Stimulated activated naive B cell treated with anti-CD40 and anti-IgM and Interleukin-4, amounts not matched to agents 10 μg/mL and 1 μg/mL and 100 μg/mL, for 72 hours (primary cell): ENCODE measurements around the gene C5orf47.
"Not testable (repeated sequence)": the region's sequence is repeated elsewhere in the genome, so short reads cannot be mapped to it uniquely, and the experiment has no call there.

Source experiments
- ATAC-seq, 2 donors: fragments of 150-1000 bp; cut with Tn5 transposase; replicated peaks; 2 replicates each; pipeline ENCODE4 v1.10.0; 2021; ENCODE audit warnings: moderate library complexity in 1 of 2
- DNase-seq: peaks from one replicate; pipeline ENCODE4 v3.0.0; 2021
- H3K27ac Mint-ChIP-seq: one replicate; pipeline ENCODE4 v1.8.0; 2022; ENCODE audit warnings: mild to moderate bottlenecking, mixed read lengths
- H3K27me3 Mint-ChIP-seq, 2 donors: one replicate each; pipeline ENCODE4 v1.8.0; 2022; ENCODE audit warnings: mixed read lengths in 2 of 2
- H3K36me3 Mint-ChIP-seq, 2 donors: one replicate each; pipeline ENCODE4 v1.8.0; 2022; ENCODE audit warnings: mixed read lengths in 2 of 2, mild to moderate bottlenecking in 1 of 2
- H3K4me1 Mint-ChIP-seq, 2 donors: one replicate each; pipeline ENCODE4 v1.8.0; 2022; ENCODE audit warnings: mixed read lengths in 2 of 2, mild to moderate bottlenecking in 1 of 2
- H3K4me3 Mint-ChIP-seq, 2 donors: one replicate each; pipeline ENCODE4 v1.8.0; 2022; ENCODE audit warnings: mild to moderate bottlenecking in 2 of 2, mixed read lengths in 2 of 2, moderate library complexity in 1 of 2
- H3K9me3 Mint-ChIP-seq, 2 donors: one replicate each; pipeline ENCODE4 v1.8.0; 2022; ENCODE audit warnings: mixed read lengths in 2 of 2, mild to moderate bottlenecking in 1 of 2

Gene C5orf47

DNA sequence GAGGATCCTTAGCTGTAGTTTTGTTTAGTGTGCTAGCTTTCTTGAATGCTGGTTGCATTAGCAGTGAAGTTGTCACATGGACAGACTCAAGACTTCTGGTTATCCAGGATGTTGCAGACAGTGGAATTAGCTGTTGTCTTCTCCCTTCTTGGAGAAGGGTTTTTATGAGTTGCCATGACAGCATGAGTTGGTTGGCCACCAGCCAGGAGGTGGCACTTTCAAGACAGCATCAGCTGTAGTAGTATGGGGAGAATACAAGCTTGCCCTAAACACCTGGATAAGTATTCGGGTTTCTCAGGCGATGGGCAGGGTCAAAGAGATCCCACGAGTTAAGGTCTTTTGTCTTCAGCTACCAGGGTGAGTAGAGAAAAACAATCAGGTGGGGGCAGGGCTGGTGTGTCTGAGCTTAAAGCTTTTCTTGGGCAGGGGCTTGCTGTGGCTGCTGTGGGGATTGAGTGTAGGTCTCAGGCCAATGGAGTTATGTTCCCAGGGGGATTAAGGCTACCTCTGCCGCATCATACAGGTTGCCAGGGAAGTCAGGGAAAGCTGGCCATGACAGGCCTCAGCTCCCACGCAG, 7.7 kb upstream of the C5orf47 start:
- Mint-ChIP-seq H3K27ac (no peak overlapping the region), H3K4me1 (no peaks in the 10 kb centered on the region), H3K36me3 (peaks cover 0 to 2% of the 10 kb centered on the region in 2 donors), H3K9me3 (peaks cover 11 to 12% of the 10 kb centered on the region in 2 donors), H3K4me3 (no peak overlapping the region), H3K27me3 (peaks cover 67 to 78% of the 10 kb centered on the region in 2 donors)
- DNase-seq (no peak), ATAC-seq (no peak)

DNA sequence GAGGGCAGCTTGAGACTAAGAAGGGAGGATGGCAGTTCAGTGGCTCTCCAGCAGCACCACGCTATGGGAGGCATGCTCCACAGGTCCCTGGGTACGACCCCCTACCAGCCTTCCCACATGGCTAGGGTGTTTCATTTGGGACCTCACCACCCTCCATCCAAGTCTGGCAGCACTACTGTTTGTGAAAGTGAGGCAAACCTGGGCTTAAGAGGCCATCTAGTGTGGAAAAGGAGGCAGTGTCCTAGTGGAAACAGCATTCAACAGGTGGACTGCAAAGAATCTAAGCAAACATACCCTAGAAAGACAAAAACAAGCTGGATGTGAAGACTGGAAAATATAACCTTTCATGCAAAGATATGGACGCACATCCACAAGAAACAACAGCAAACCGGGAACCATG, 4.8 kb upstream of the C5orf47 start:
- H3K27ac Mint-ChIP-seq = no peak overlapping the region
- no peak for ATAC-seq
- H3K36me3 Mint-ChIP-seq = peaks cover 0 to 2% of the 10 kb centered on the region in 2 donors
- peaks cover 51 to 54% of the 10 kb centered on the region in 2 donors for H3K27me3 Mint-ChIP-seq
- peaks cover 12% of the 10 kb centered on the region in 2 donors for H3K9me3 Mint-ChIP-seq
- H3K4me1 Mint-ChIP-seq = no peaks in the 10 kb centered on the region
- no peak for DNase-seq
- no peak overlapping the region for H3K4me3 Mint-ChIP-seq

DNA sequence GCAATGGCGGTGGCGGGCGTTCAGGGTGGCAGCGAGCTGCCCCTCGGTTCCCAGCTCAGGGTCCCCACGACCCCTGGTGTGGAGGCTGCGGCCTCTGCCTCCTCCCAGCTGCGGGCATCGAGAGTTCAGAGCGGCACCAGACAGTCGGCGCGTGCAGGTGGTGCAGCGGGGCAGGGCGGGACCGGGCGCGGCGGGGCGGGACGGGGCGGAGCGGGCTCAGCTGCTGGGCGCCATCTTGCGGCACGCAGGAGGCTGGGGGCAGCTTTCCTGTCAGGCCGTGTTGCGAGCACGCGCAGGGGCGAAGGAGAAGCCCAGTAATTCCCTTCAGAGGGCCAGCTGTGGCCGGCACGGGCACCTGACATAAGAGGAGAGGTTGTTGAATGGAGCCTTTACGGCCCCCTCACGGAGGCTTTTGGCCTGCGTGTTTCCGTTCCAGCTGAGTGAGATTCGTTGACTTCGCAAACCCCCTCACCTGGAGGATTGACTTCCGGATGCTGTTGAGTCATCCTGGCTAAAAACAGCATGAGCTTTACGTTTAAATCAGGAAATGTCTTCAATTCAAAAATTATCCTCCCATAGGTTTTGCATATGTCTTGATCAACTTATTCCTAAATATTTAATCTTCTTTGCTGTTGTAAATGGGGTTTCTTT, 587 bp downstream of the C5orf47 start:
- H3K27ac Mint-ChIP-seq = no peak overlapping the region
- H3K4me3 Mint-ChIP-seq = no peak overlapping the region
- H3K9me3 Mint-ChIP-seq = peaks cover 5 to 8% of the 10 kb centered on the region in 2 donors
- no peaks in the 10 kb centered on the region for H3K4me1 Mint-ChIP-seq
- H3K36me3 Mint-ChIP-seq = no peaks in the 10 kb centered on the region
- peaks cover 16 to 20% of the 10 kb centered on the region in 2 donors for H3K27me3 Mint-ChIP-seq
- no peak for ATAC-seq
- DNase-seq = no peak

DNA sequence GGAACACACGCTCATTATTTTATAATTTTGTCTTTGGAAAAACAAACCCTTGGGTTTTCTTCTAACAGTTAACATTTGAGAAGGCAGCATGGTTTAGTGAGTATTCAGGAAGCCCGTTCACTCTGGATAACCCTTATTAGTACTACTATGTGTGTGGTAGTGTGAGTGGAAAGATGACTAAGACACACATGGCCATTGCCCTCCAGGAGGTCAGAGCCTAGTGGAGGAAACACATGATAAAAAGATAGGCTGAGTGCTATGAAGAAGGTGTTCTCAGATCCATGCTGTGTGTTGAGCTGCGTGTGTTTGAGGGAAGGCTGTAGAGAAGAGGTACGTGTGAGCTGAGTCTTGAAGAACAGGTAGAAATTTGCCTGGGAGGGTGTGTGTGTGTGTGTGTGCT, 8.4 kb downstream of the C5orf47 start:
- DNase-seq = no peak
- H3K27me3 Mint-ChIP-seq = peaks cover 29 to 37% of the 10 kb centered on the region in 2 donors
- H3K4me1 Mint-ChIP-seq = no peaks in the 10 kb centered on the region
- no peak overlapping the region for H3K4me3 Mint-ChIP-seq
- H3K36me3 Mint-ChIP-seq = no peaks in the 10 kb centered on the region
- H3K9me3 Mint-ChIP-seq = no peaks in the 10 kb centered on the region
- no peak overlapping the region for H3K27ac Mint-ChIP-seq
- no peak for ATAC-seq

DNA sequence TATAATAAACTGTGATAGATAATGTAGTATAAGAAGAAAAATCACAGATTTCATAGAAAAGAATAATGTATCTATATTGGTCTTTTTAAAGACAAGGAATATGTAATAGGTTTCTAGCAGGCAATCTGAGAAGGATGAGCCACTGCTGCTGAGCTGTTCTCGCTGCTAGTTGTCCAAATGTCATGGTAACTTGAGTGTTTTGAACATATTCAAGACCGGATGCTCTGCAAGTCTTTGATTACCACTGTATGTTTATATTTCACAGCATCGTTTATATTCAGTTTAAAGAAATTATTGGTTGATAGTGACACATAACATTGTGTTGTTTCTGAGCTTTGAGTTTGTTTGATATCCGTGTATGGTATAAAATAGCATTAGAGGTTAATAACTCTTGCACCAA, 9.6 kb downstream of the C5orf47 start:
- no peak overlapping the region for H3K27ac Mint-ChIP-seq
- no peaks in the 10 kb centered on the region for H3K9me3 Mint-ChIP-seq
- H3K4me3 Mint-ChIP-seq = no peak overlapping the region
- ATAC-seq = no peak
- peaks cover 35 to 42% of the 10 kb centered on the region in 2 donors for H3K27me3 Mint-ChIP-seq
- no peaks in the 10 kb centered on the region for H3K4me1 Mint-ChIP-seq
- H3K36me3 Mint-ChIP-seq = no peaks in the 10 kb centered on the region
- DNase-seq = no peak

DNA sequence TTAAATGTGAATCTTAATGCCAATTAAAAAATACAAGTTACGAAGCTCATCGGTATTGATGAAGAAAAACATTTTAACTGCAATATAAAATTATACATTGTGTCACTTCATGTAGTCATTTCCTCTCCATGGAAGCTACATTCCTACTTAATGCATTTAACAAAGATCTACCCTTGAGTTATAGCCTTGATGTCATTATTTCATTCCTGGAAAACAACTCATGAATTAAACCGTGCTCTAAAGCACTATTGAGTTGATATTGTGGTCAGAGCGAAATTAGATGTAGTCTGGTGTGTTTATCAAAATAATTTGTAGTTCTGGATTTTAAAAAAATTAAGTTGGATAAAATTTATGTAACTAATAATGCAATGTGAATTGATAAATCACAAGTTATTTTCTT, 11.1 kb downstream of the C5orf47 start:
- H3K9me3 Mint-ChIP-seq = no peaks in the 10 kb centered on the region
- DNase-seq (no peak), ATAC-seq (no peak)
- no peak overlapping the region for H3K27ac Mint-ChIP-seq
- H3K4me1 Mint-ChIP-seq = no peaks in the 10 kb centered on the region
- H3K27me3 Mint-ChIP-seq = peaks cover 30 to 39% of the 10 kb centered on the region in 2 donors
- no peaks in the 10 kb centered on the region for H3K36me3 Mint-ChIP-seq
- H3K4me3 Mint-ChIP-seq = no peak overlapping the region

DNA sequence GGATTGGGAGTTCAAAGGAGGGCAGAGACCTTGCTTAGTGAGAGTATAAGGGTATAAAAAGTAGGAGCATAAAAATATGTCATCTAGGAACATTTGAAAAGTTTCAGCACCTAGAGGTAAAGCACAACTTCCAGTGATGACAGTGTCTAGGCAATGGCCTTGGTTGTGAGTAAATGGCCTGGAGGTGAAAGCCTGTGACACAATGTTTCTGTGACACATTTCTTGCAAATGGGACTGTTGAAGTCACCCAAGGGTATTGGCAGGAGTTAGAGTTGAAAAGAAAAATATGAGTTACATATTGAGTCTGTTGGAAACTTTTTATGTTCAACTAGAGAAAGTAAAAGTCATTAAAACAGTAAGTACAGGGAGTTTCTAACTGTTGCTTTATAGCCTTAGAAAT, 14.8 kb downstream of the C5orf47 start:
- ATAC-seq = no peak
- DNase-seq = no peak

DNA sequence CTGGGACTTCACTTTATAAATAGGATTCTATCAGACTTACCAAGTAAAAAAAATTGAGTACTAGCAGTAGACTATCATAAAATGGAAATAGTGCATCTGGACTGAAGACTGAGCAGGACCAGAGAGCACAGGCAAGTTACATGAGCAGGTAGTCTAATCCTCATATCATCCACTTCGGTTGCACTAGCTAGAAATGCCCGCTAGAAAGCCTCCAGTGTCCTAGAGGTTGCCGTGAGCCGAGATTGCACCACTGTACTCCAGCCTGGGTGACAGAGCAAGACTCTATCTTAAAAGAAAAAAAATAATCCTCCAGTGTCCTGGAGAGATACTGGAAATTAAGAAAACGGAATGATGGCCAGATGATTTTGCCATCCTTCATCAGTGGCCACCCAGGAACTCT, 20.0 kb downstream of the C5orf47 start:
- no peak for ATAC-seq
- Mint-ChIP-seq H3K4me3 (no peak overlapping the region), H3K36me3 (no peaks in the 10 kb centered on the region), H3K4me1 (no peaks in the 10 kb centered on the region), H3K27me3 (peaks cover 9 to 18% of the 10 kb centered on the region in 2 donors), H3K27ac (no peak overlapping the region), H3K9me3 (no peaks in the 10 kb centered on the region)
- DNase-seq = no peak

More for the DNA sequence above, 14.8 kb downstream of the C5orf47 start:
- Mint-ChIP-seq H3K27me3 (peaks cover 19 to 26% of the 10 kb centered on the region in 2 donors), H3K27ac (no peak overlapping the region), H3K4me3 (no peak overlapping the region), H3K36me3 (no peaks in the 10 kb centered on the region), H3K4me1 (no peaks in the 10 kb centered on the region), H3K9me3 (no peaks in the 10 kb centered on the region)

DNA sequence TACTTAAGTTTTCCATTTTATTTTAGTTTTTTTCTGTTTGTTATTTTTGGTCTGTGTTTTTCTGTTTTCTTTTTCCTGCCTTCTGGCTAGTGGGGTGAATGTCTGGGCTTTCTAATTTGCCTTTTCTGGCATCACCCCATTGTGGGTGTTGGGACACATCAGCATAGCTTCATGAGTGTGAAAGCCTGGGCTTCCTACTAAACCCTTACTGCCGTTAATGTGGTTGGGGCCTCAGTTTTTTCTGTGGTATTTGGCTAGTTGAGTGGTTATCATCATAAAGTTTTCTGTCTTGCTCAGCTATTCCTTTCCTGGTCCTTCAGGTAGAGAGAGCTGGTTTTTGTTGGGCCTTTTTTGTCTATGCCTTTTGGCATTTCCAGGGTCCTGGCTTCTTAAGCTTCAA, 21.4 kb downstream of the C5orf47 start:
- peaks cover 9 to 18% of the 10 kb centered on the region in 2 donors for H3K27me3 Mint-ChIP-seq
- ATAC-seq (no peak), DNase-seq (no peak)
- H3K4me1 Mint-ChIP-seq = no peaks in the 10 kb centered on the region
- H3K9me3 Mint-ChIP-seq = no peaks in the 10 kb centered on the region
- no peak overlapping the region for H3K27ac Mint-ChIP-seq
- no peak overlapping the region for H3K4me3 Mint-ChIP-seq
- no peaks in the 10 kb centered on the region for H3K36me3 Mint-ChIP-seq

DNA sequence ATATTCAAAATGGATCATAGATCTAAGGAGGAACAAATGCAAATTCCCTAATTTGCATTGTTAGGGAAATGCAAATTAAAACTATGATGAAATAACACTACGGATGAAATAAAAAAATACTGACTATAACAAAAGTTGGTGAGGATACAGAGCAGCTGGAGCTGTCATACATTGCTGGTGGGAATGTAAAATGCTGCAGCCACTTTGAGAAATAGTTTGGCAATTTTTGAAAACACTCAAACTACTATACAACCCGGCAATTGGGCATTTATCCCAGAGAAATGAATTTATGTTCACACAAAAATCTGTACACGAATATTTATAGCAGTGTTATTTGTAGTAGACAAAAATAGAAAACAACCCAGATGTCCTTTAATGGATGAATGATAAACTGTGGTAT, 22.5 kb downstream of the C5orf47 start:
- no peak for DNase-seq
- Mint-ChIP-seq H3K27ac (no peak overlapping the region), H3K9me3 (no peaks in the 10 kb centered on the region), H3K36me3 (no peaks in the 10 kb centered on the region), H3K27me3 (peaks cover 3 to 12% of the 10 kb centered on the region in 2 donors), H3K4me3 (no peak overlapping the region), H3K4me1 (no peaks in the 10 kb centered on the region)
- no peak for ATAC-seq

DNA sequence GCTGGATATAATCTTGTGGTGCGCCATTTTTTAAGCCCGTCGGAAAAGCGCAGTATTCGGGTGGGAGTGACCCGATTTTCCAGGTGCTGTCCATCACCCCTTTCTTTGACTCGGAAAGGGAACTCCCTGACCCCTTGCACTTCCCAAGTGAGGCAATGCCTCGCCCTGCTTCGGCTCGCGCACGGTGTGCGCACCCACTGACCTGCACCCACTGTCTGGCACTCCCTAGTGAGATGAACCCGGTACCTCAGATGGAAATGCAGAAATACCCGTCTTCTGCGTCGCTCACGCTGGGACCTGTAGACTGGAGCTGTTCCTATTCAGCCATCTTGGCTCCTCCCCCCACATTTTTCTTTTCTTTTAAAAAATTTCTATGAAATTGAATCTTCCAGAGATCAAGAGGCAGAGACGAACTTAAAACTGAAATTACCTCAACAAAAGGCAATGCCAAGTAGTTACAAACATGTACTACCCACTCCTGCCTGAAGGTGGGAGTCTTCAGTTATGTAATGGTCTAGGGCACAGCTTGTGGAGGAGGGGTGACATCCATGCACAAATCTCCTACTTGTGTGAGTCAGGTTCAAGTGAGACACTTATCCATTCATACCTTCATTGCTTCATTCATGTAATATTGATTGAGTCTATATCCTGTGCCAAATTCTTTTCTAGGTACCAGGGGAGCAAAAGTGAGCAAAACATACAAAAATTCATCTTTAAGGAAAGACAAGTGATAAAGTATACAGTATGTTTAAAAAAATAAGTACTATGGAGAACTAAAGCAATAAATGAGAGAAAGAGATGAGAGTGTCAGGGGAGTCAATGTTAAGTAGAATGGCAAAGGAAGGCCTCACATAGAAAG, 31.3 kb downstream of the C5orf47 start:
- DNase-seq, H3K36me3 Mint-ChIP-seq, H3K9me3 Mint-ChIP-seq, ATAC-seq, H3K4me1 Mint-ChIP-seq, H3K27ac Mint-ChIP-seq, H3K4me3 Mint-ChIP-seq: not testable (repeated sequence)
- peaks cover 27 to 35% of the 10 kb centered on the region in 2 donors for H3K27me3 Mint-ChIP-seq

DNA sequence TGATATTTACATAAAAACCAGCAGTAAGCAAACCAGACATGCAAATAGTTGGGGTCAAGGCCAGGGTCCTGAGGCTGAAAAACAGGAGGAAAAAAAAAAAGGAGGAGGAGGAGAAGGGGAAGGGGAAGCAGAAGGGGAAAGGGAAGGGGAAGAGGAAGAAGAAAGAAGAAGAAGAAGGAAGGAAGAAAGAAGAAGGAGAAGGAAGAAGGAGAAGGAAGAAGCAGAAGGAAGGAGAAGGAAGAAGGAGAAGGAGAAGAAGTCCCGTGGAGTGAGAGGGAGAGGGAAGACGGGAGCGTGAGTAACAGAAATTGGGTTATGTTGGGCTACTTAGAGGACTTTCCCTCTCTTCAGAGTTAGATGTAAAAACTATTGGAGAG, 31.9 kb downstream of the C5orf47 start:
- no peak for DNase-seq
- Mint-ChIP-seq H3K36me3 (no peaks in the 10 kb centered on the region), H3K9me3 (peaks cover 0 to 3% of the 10 kb centered on the region in 2 donors), H3K27me3 (peaks cover 27 to 35% of the 10 kb centered on the region in 2 donors), H3K4me3 (no peak overlapping the region), H3K27ac (no peak overlapping the region), H3K4me1 (no peaks in the 10 kb centered on the region)
- ATAC-seq = no peak

DNA sequence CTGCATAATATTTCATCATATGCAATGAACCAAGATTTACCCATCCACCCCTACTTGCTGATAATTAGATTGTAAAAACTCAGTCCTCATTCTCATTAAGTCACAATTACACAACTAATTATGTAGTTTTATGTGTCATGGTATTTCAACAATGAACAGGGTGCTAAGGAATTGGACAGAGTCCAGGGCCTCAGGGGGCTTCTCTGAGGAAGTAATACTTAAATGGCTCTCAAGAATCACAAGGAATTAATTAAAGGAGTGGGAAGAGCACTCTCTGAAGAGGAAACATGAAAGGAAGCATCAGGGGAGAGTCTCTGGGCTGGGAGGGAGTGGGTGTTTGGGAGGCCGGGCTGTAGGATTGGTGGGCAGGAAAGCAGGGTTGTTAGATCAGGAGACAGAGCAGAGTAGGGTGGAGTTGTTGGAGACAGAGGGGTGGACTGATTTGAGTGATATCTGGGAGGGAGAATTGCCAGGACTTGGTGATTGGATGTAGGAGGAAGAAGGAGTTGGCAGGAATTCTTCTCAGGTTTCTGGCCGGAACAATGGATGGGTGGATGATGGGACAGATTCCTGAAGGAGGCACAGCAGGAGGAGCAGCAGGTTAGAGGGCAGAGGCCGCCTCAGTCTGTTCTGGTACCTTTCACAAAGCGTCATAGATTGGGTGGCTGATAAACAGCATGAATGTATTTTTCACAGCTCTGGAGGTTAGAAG, 33.6 kb downstream of the C5orf47 start:
- Mint-ChIP-seq H3K9me3 (peaks cover 0 to 1% of the 10 kb centered on the region in 2 donors), H3K27ac (no peak overlapping the region), H3K36me3 (no peaks in the 10 kb centered on the region), H3K4me1 (no peaks in the 10 kb centered on the region), H3K4me3 (no peak overlapping the region), H3K27me3 (peaks cover 31 to 40% of the 10 kb centered on the region in 2 donors)
- DNase-seq (no peak), ATAC-seq (no peak)

DNA sequence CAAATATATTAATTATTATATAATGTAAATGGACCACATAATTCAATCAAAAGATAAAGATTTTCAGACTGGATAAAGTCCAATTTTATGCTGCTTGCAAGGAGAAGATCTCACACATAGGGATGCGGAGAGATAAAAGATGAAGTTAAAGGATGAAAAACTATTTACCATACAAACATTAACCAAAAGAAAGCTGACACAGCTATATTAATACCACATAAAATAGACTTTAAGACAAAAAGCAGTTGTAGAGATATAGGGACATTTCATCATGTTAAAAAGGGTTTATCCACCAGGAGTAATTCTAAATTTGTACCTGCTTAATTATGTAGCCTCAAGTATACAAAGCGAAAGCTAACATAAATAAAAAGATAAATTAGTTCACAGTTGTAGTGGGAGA, 41.3 kb downstream of the C5orf47 start:
- no peak overlapping the region for H3K27ac Mint-ChIP-seq
- H3K9me3 Mint-ChIP-seq = peaks cover 19 to 24% of the 10 kb centered on the region in 2 donors
- no peaks in the 10 kb centered on the region for H3K4me1 Mint-ChIP-seq
- peaks cover 8 to 23% of the 10 kb centered on the region in 2 donors for H3K27me3 Mint-ChIP-seq
- no peaks in the 10 kb centered on the region for H3K36me3 Mint-ChIP-seq
- ATAC-seq (no peak), DNase-seq (no peak)
- H3K4me3 Mint-ChIP-seq = no peak overlapping the region
